Stomach (tissue), 4 donors: ENCODE results near the gene TERB1.

Experiments
- POLR2A ChIP-seq, 4 donors: fragments of 450-650 bp; IDR thresholded peaks; one replicate each; pipeline ENCODE4 v1.6.1; 2016; ENCODE audit warnings: antibody characterized with exemption in 4 of 4, control low read depth in 2 of 4, mild to moderate bottlenecking in 1 of 4, moderate library complexity in 1 of 4
- POLR2AphosphoS5 ChIP-seq, 3 donors: sonication (generic); formaldehyde crosslinking; IDR thresholded peaks; one replicate each; pipeline ENCODE4 v1.6.1; 2016; ENCODE audit warnings: antibody characterized with exemption in 3 of 3
- TF ChIP-seq, protein P1 (sequence below), 7 experiments: fragments of 450-650 bp in 4 of 7; fragments of 200-600 bp in 3 of 7; sonication (generic) in 3 of 7; IDR thresholded peaks; one replicate each; pipeline ENCODE4 v1.5.1; 2016 to 2019; ENCODE audit warnings: antibody characterized with exemption in 7 of 7, control low read depth in 2 of 7, mild to moderate bottlenecking in 1 of 7

DNA sequence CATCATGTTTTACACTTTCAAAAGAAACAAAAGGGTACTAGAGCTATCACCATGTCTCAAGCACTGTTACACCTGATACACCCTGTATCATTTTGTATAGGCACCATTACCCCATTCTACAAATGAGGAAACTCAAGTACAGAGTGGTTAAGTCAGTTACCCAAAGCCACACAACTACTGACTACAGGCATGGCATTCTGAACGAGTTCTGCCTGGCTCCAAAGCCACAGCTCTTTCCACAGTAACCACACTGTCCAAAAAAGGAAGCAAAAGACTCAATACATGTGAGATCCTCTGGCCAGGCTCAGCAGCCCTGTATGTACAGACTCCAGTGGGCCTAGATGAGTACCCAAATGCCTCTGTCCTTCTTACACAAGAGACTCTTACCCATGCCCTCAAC, 54.7 kb downstream of the TERB1 start:
- no peak for TF ChIP-seq POLR2A (IDR thresholded peaks at IDR 0.05)
- TF ChIP-seq, protein P1, sequence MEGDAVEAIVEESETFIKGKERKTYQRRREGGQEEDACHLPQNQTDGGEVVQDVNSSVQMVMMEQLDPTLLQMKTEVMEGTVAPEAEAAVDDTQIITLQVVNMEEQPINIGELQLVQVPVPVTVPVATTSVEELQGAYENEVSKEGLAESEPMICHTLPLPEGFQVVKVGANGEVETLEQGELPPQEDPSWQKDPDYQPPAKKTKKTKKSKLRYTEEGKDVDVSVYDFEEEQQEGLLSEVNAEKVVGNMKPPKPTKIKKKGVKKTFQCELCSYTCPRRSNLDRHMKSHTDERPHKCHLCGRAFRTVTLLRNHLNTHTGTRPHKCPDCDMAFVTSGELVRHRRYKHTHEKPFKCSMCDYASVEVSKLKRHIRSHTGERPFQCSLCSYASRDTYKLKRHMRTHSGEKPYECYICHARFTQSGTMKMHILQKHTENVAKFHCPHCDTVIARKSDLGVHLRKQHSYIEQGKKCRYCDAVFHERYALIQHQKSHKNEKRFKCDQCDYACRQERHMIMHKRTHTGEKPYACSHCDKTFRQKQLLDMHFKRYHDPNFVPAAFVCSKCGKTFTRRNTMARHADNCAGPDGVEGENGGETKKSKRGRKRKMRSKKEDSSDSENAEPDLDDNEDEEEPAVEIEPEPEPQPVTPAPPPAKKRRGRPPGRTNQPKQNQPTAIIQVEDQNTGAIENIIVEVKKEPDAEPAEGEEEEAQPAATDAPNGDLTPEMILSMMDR (IDR thresholded peaks at IDR 0.05), result no peak
- TF ChIP-seq POLR2AphosphoS5 (IDR thresholded peaks at IDR 0.05), result no peak
